Activated CD4-positive, alpha-beta T cell treated with anti-CD3 and anti-CD28 coated beads, Interleukin-2, Interleukin-4, amounts not matched to agents 100 ng/mL and 50 ng/mL, durations not matched to agents 16 hours and 8 hours (primary cell): ENCODE measurements around the gene TAF3.

ENCODE experiments used
- DNase-seq: peaks from one replicate; pipeline ENCODE4 v3.0.0-alpha.2; 2020; ENCODE audit warnings: low spot score

Gene TAF3

GRCh38 chr10:7876541-7877127 lies 58.3 kb downstream of the TAF3 start:
- DNase-seq: no peak

GRCh38 chr10:7881119-7881518 lies 62.8 kb downstream of the TAF3 start:
- DNase-seq: no peak

- DNase-seq: no peak
Measured at GRCh38 chr10:7886056-7886455, 67.8 kb downstream of the TAF3 start.

GRCh38 chr10:7887174-7887816 lies 69.0 kb downstream of the TAF3 start:
- DNase-seq: no peak

DNA sequence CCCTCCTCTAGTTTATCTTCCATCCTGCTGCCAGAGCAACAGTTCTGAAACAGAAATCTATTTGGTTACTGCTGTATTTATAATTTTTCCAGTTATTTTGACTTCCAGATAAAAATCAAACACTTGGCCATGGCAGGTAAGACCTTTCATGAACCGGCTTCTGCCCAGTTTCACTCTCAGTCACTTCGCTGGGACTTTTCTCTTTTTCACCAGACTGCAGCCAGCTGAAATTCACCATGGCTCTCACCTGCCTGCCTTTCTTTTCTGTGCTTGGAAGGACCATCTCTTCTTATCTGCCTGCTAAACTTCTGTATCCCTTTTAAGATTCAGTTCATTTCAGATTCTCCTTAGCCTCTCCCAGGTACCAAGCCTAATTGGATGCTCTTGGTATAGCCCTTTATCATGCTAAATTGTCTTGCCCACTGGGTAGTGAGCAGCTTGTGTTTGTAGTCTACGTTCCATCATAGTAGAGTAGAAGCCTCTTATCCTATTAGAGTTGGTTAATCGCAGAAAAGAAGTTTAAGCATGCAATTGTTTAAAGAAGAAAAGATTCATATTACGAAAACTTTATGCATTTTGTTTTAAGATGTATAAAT lies 71.7 kb downstream of the TAF3 start:
- no peak for DNase-seq

GRCh38 chr10:7890781-7891180 lies 72.5 kb downstream of the TAF3 start:
- DNase-seq: no peak

GRCh38 chr10:7891634-7892033 lies 73.3 kb downstream of the TAF3 start:
- DNase-seq: no peak

- DNase-seq: no peak
Measured at GRCh38 chr10:7892146-7892545, 73.8 kb downstream of the TAF3 start.

DNA sequence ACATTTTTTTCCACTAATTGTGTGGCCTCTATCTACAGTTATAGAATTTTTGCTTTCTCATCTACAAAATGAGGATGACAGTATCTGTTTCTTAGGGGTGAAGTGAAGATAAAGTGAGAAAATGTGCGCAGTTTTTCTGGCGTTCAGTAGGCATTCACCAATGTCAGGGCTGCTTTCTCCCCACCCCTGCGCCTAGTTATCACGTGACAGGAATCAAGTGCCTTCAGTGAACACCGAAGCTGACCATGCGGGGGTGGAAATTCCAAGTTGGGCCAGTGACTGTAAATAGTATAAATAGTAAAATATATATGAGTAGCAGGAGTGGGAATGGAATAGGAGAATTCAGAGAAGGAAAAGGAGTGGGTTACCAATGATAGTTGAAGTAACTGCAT lies 77.4 kb downstream of the TAF3 start:
- DNase-seq: no peak

- no peak for DNase-seq
Measured at GRCh38 chr10:7896297-7896696, 78.0 kb downstream of the TAF3 start.

GRCh38 chr10:7901256-7901655 lies 83.0 kb downstream of the TAF3 start:
- DNase-seq: no peak

DNA sequence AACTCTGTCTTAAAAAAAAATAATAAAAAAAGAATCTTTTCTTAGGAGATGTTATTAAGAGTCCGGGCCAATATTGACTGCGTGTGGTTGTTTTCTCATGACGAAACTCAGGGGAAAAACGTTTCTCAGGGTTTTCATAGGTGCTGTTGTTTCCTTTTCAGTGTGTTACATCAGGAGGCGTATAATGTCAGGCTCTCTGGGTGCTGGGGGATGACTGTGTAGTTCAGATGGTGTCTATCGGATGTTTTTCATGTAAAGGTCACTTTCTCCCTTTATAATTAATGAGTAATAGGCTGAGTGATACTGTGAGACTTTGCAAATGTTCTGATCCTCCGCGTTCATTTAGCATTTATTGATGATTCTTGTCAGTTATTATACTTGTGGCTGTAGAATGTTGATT lies 84.1 kb downstream of the TAF3 start:
- no peak for DNase-seq

GRCh38 chr10:7903851-7904250 lies 85.5 kb downstream of the TAF3 start:
- DNase-seq: no peak

- DNase-seq: no peak
Measured at GRCh38 chr10:7906128-7906527, 87.8 kb downstream of the TAF3 start.

- no peak for DNase-seq
Measured at GRCh38 chr10:7908541-7909210, 90.4 kb downstream of the TAF3 start.

GRCh38 chr10:7913126-7913872 lies 95.0 kb downstream of the TAF3 start:
- no peak for DNase-seq

DNA sequence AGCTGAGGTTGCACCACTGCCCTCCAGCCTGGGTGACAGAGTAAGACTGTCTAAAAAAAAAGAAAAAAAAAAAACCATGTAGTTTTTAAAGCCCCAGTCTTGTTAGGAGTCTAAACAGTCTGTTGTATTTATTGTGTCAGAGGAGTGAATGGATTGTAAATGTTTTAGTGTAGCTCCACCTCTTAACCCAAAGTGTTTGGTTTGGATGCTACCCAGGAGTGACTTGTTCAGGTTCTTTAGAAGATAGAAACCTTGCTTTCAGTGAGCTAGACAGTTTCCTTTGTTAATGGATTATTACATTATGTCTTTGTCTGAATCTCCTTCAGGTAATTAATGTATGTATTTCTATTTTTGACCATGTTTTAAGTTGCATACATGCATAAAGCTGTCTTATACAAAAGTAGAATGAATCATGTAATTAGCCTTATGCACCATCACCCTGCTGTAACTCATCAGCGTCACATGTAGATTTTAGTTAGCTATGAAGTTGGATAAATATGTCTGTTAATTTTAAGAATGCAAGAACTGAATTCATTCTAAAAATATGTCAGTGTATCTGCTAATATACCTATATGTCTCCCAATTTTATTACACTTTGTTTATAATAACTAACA lies 97.7 kb downstream of the TAF3 start:
- DNase-seq: no peak

DNA sequence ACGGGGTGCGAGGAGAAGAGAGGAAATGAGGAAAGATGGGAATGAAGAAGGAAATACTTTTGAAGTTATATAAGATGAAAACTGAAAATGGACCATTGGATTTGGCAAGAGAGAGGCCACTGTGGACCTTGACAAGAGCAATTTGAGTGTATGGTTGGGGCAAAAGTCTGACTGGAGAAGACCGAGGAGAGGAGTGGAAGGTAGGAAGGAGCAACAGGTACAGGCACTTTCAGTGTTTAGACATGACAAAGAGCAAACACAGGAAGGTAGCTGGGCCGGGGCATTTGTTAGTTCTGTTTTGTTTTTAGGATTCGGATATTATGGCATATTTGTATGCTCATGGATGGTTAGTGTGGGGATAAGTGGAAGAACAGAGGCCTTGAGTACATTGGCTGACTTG lies 99.4 kb downstream of the TAF3 start:
- DNase-seq: no peak

GRCh38 chr10:7922707-7923106 lies 104.4 kb downstream of the TAF3 start:
- no peak for DNase-seq

GRCh38 chr10:7928536-7928935 lies 110.2 kb downstream of the TAF3 start:
- no peak for DNase-seq

GRCh38 chr10:7932301-7933036 lies 114.2 kb downstream of the TAF3 start:
- no peak for DNase-seq
